ENCODE results near the gene SCRN2. TPM values are rescaled to one million over a fixed set of nuclear protein-coding genes. Genes with fewer than 3 reads are reported as not detected.

Gene SCRN2
- total and polyA plus RNA-seq, 2 of the 13 experiments (the other 11 are each of a cell fraction or from before 2014, with no cell fraction given), result 21.7 to 29.5 TPM

GRCh38 chr17:47889734-47890529 is 48.9 kb upstream of the SCRN2 start (continued):
- TF ChIP-seq ZBTB38 (CRISPR knock-in tag; IDR thresholded peaks at IDR 0.05) (no peak), CEBPG (CRISPR knock-in tag; IDR thresholded peaks at IDR 0.05) (no peak), TCF12 (IDR thresholded peaks at IDR 0.05) (no peak), TCF12 (CRISPR knock-in tag; IDR thresholded peaks at IDR 0.05) (no peak), FLYWCH1 (CRISPR knock-in tag; IDR thresholded peaks at IDR 0.05) (no peak), ZNF441 (CRISPR knock-in tag; IDR thresholded peaks at IDR 0.05; ENCODE audit: borderline replicate concordance) (no peak), TBX3 (IDR thresholded peaks at IDR 0.05; ENCODE audit: borderline replicate concordance) (no peak), ZNF331 (CRISPR knock-in tag; IDR thresholded peaks at IDR 0.05) (0 out of 2 replicates have a peak, but pooled peaks have one; percentile 36), NFE2 (CRISPR knock-in tag; IDR thresholded peaks at IDR 0.05) (no peak), NR3C1 (CRISPR knock-in tag; IDR thresholded peaks at IDR 0.05) (no peak), ZNF678 (CRISPR knock-in tag; IDR thresholded peaks at IDR 0.05) (no peak), ZNF460 (CRISPR knock-in tag; IDR thresholded peaks at IDR 0.05; ENCODE audit: borderline replicate concordance) (no peak), DNMT3B (CRISPR knock-in tag; conservative IDR thresholded peaks at IDR 0.05) (no peak), EEA1 (CRISPR knock-in tag; IDR thresholded peaks at IDR 0.05; ENCODE audit: borderline replicate concordance) (no peak), ZNF138 (CRISPR knock-in tag; IDR thresholded peaks at IDR 0.05; ENCODE audit: low read depth) (no peak), MYC (CRISPR knock-in tag; IDR thresholded peaks at IDR 0.05; ENCODE audit: borderline replicate concordance) (no peak), ARID3A (IDR thresholded peaks at IDR 0.05; ENCODE audit: low read depth, low read length) (no peak), KDM6A (CRISPR knock-in tag; IDR thresholded peaks at IDR 0.05; ENCODE audit: low read depth) (no peak), BCL6 (CRISPR knock-in tag; IDR thresholded peaks at IDR 0.05) (no peak), ASH2L (IDR thresholded peaks at IDR 0.05; ENCODE audit: insufficient read length, low read depth, low read length) (no peak), ATF7 (IDR thresholded peaks at IDR 0.05) (no peak), ATF7 (CRISPR knock-in tag; IDR thresholded peaks at IDR 0.05) (no peak), ZBTB25 (CRISPR knock-in tag; IDR thresholded peaks at IDR 0.05) (peak; percentile 47; the same call in 1 of the 2 replicates), CBX1 (IDR thresholded peaks at IDR 0.05; ENCODE audit: low read depth) (no peak), ZNF44 (CRISPR knock-in tag; IDR thresholded peaks at IDR 0.05) (peak; percentile 72; the same call in 1 of the 2 replicates), SSRP1 (CRISPR knock-in tag; IDR thresholded peaks at IDR 0.05) (peak; percentile 83; the same call in 1 of the 2 replicates), BCL3 (CRISPR knock-in tag; IDR thresholded peaks at IDR 0.05) (0 out of 2 replicates have a peak, but pooled peaks have one; percentile 39)
- TF ChIP-seq, protein P1, sequence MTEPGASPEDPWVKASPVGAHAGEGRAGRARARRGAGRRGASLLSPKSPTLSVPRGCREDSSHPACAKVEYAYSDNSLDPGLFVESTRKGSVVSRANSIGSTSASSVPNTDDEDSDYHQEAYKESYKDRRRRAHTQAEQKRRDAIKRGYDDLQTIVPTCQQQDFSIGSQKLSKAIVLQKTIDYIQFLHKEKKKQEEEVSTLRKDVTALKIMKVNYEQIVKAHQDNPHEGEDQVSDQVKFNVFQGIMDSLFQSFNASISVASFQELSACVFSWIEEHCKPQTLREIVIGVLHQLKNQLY (CRISPR knock-in tag; IDR thresholded peaks at IDR 0.05), result no peak
- TF ChIP-seq, protein P2, sequence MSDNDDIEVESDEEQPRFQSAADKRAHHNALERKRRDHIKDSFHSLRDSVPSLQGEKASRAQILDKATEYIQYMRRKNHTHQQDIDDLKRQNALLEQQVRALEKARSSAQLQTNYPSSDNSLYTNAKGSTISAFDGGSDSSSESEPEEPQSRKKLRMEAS (IDR thresholded peaks at IDR 0.05), result no peak

Measured in HepG2 (cell line).